Choroid plexus epithelial cell (primary cell): ENCODE measurements around the gene DNLZ.

Source experiments
- DNase-seq: peaks from one replicate; pipeline ENCODE4 v3.0.0-alpha.2; 2010; ENCODE audit warnings: low read depth
- H3K4me3 ChIP-seq: 2 replicates; pipeline ENCODE4 v1.5.1; 2011; ENCODE audit warnings: low read depth, mild to moderate bottlenecking, control low read depth, low read length, moderate library complexity
- TF ChIP-seq, protein P1 (sequence below): conservative IDR thresholded peaks from 2 replicates; pipeline ENCODE4 v1.5.1; 2011; ENCODE audit warnings: low read depth, mild to moderate bottlenecking, control low read depth, inconsistent platforms, low read length, moderate library complexity

Gene DNLZ

DNA sequence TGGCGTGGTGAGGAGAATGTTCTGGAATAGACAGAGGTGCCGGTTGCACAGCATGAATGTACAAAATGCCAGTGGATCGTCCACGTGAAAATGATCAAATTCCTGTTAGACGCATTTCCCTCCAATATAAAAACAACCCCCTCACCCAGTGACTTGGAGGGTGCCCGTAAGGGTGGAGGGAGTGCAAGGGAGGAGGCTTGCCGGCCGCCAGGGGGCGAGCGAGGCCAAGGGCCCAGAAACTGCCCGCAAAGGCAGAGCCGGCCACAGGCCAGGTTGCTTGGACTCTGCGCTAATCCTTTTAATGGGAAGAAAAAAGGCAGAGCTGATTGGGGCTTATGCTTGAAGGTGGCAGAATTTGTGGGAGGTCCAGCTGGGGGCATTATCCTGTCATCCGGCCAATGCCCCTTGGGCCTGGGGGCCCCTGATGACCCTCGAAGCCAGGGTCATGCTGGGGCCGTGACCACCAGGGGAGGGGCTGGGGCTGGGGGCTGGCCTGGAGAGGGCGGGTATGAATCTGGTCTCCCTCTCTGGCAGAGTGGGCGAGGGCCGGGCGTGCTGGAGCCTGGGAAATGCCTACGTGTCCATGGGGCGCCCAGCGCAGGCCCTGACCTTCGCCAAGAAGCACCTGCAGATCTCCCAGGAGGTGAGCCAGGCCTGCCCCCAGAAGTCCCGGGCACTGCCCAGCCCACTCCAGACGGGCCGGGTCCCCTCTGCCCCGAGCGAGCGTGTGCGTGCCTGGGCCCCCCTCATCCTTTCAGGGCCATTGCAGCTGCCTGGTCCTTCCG lies 24.2 kb downstream of the DNLZ start:
- no peak overlapping the region for H3K4me3 ChIP-seq
- TF ChIP-seq, protein P1, sequence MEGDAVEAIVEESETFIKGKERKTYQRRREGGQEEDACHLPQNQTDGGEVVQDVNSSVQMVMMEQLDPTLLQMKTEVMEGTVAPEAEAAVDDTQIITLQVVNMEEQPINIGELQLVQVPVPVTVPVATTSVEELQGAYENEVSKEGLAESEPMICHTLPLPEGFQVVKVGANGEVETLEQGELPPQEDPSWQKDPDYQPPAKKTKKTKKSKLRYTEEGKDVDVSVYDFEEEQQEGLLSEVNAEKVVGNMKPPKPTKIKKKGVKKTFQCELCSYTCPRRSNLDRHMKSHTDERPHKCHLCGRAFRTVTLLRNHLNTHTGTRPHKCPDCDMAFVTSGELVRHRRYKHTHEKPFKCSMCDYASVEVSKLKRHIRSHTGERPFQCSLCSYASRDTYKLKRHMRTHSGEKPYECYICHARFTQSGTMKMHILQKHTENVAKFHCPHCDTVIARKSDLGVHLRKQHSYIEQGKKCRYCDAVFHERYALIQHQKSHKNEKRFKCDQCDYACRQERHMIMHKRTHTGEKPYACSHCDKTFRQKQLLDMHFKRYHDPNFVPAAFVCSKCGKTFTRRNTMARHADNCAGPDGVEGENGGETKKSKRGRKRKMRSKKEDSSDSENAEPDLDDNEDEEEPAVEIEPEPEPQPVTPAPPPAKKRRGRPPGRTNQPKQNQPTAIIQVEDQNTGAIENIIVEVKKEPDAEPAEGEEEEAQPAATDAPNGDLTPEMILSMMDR: peak; percentile 88
- DNase-seq: peak; percentile 74

DNA sequence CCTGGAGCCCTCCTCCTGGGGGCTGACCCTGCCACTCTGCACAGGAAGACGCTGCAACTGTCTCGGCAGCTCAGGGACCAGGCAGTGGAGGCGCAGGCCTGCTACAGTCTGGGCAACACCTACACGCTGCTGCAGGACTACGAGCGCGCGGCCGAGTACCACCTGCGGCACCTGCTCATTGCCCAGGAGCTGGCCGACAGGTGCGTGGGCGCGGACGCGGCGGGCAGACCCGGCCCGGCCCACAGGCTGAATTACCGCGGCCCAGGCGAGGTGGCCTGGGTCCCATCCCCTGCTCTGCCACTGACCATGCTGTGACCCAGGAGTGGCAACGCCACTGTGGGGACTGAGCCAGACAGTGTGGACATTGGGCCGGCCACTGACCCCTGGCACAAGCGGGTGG lies 25.0 kb downstream of the DNLZ start:
- TF ChIP-seq, protein P1: no peak
- DNase-seq: no peak
- no peak overlapping the region for H3K4me3 ChIP-seq

DNA sequence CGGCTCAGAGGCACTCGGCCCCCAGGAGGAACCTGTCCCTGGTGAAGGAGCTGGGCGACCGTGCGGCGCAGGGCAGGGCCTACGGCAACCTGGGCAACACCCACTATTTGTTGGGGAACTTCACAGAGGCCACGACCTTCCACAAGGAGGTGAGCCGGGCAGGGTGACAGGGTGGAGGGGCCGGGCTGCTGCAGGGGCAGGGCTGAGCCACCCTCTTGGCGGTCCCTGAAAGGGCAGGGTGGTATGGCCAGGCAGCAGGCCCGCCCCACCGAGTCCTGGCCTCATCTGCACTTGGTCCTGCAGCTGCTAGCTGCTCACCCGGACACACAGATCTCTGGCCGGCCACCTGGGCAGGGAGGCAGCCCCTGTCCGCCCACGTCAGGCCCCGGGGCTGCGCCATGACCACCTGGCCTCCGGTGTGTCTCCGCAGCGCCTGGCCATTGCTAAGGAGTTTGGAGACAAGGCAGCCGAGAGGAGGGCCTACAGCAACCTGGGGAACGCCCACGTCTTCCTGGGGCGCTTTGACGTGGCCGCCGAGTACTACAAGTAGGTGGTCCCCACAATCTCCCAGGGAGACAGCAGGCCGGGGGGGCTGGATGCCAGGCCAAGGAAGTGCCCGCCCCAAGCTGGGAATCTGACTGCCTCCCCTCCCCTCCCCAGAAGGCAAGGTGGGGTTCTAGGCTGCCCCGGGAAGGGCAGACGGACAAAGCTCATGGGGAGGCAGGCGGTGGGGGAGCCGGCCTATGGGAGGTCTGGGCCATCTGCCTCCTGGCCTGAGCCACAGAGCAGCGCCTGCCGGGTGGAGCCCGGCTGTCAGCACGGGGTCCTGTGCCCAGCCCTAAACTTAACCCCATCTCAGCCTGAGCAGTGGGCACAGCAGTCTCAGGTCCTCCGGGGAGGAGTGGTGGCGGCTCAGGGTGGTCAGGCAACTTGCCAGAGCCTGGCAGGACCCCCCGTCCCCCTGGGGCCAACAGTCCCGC lies 25.8 kb downstream of the DNLZ start:
- H3K4me3 ChIP-seq: no peak overlapping the region
- no peak for DNase-seq
- TF ChIP-seq, protein P1: no peak

DNA sequence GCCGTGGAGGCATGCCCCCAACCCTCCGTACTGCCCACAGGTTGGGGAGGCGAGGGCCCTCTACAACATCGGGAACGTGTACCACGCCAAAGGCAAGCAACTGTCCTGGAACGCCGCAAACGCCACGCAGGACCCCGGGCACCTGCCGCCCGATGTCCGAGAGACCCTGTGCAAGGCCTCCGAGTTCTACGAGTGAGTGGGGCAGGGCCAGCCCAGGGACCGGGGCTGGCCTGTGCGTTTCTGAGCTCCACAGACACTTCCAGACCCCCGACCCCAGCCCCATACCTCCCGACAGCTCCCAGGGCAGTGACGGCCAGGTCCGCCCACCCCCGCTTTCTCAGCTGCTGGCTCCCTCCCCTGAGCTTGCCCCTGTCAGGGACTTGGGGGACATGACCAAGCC lies 26.7 kb downstream of the DNLZ start:
- DNase-seq: no peak
- TF ChIP-seq, protein P1: no peak
- no peak overlapping the region for H3K4me3 ChIP-seq

DNA sequence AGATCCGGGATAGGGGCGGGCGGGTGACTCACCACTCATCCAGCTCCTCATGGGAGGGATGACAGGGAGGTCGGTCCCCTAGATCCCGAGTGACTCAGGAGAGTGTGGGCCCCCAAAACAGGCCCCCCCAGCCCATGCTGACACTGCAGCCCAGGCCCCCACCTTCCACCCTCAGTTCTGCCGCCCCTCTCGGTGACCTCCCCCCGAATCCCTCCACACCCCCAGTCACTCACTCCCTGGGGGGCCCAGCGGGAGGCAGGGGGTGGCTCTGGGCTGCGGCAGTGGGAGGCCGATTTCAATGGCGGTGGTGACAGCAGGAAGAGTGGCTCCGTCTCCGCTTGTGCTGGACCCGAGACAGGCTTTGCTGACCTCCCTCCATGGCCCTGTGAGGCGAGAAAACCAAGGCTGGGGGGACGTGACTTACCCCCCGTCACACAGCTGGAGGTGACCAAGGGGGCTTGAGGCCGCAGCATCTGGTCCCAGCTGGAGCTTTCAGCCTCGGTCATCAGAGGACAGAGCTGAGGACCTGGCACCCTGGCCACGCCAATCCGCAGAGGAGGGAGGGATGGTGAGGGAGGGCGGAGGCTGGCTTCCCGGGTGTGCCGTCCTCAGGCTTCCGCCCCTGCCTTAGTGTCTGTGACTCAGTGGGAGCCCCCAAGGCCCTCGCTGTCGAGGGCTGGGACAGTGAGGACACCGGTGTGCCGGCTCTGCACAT lies 27.2 kb downstream of the DNLZ start:
- peak; percentile 65 for DNase-seq
- TF ChIP-seq, protein P1: no peak
- no peak overlapping the region for H3K4me3 ChIP-seq

DNA sequence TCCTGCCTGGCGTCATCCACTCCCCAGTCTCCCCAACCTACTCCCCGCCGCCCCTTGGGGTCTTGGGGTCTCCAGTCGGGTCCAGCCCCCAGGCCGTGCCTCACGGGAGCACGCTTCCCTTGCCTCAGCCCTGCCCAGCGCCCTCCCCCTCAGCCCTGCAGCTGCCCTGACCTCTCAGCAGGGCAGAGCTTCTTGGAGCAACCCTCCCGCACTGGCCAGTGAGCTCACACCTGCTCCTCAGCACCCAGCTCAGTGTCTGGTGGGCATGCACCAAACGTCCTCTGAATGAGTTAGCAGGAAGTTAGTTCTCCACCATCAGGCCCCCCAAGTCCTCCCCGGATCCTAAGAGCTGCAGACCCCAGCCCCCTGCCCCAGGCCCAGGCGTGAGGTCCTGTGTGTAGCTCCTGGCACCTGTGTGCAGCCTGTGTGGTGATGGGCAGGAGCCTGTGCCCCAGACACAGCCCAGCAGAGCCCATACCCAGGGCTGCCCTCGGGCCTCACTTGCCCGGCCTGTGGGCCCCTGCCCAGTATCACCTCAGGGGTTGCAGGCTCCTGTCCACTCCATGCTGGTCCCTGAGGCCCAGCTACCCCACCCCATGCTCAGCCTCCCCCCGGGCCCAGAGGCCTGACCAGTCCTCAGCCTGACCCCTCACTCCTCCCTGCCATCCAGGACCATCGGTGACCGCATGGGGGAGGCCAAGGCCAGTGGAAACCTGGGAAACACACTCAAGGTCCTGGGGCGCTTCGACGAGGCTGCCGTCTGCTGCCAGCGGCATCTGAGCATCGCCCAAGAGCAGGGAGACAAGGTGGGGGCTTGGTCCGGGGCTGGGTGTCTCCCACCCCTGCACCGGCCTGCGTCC lies 28.0 kb downstream of the DNLZ start:
- H3K4me3 ChIP-seq: no peak overlapping the region
- peak; percentile 40 for DNase-seq
- TF ChIP-seq, protein P1: no peak
